IgD-negative memory B cell (primary cell): ENCODE measurements around the gene ERMARD. TPM values are rescaled to one million over a fixed set of nuclear protein-coding genes. Genes with fewer than 3 reads are reported as not detected.

ENCODE experiments used
- H3K27ac Mint-ChIP-seq, 3 donors: one replicate each; pipeline ENCODE4 v1.8.0; 2020 to 2022; ENCODE audit warnings: mild to moderate bottlenecking in 3 of 3, mixed read lengths in 3 of 3, moderate library complexity in 1 of 3
- H3K27me3 Mint-ChIP-seq: one replicate; pipeline ENCODE4 v1.8.0; 2021; ENCODE audit warnings: mixed read lengths
- H3K36me3 Mint-ChIP-seq: one replicate; pipeline ENCODE4 v1.8.0; 2020; ENCODE audit warnings: mild to moderate bottlenecking, mixed read lengths
- H3K4me1 Mint-ChIP-seq, 3 donors: one replicate each; pipeline ENCODE4 v1.8.0; 2020 to 2022; ENCODE audit warnings: mixed read lengths in 3 of 3, mild to moderate bottlenecking in 1 of 3
- H3K4me3 Mint-ChIP-seq, 4 donors: one replicate each; pipeline ENCODE4 v1.8.0; 2020 to 2022; ENCODE audit warnings: mild to moderate bottlenecking in 4 of 4, mixed read lengths in 4 of 4, moderate library complexity in 3 of 4
- H3K9me3 Mint-ChIP-seq, 3 donors: one replicate each; pipeline ENCODE4 v1.8.0; 2020 to 2021; ENCODE audit warnings: mixed read lengths in 3 of 3, mild to moderate bottlenecking in 1 of 3
- polyA plus RNA-seq: library from polyadenylated mRNA; unstranded; fragments of 300-500 nt; fragmentation: Illumina TruSeq; gene quantifications from one replicate; pipeline ENCODE4 v1.2.3, GENCODE V29; 2021

Gene ERMARD
- polyA plus RNA-seq, 1 donor from 2014 or later: 9.0 TPM

GRCh38 chr6:169799474-169799926 is 48.1 kb downstream of the ERMARD start:
- peaks cover 0 to 2% (median 0%) of the 10 kb centered on the region in 3 donors for H3K9me3 Mint-ChIP-seq
- no peaks in the 10 kb centered on the region for H3K36me3 Mint-ChIP-seq
- peaks cover 11 to 14% (median 13%) of the 10 kb centered on the region in 3 donors for H3K4me1 Mint-ChIP-seq
- no peak overlapping the region for H3K4me3 Mint-ChIP-seq
- no peak overlapping the region for H3K27ac Mint-ChIP-seq
- peaks cover 15% of the 10 kb centered on the region for H3K27me3 Mint-ChIP-seq

- Mint-ChIP-seq H3K27me3 (peaks cover 15% of the 10 kb centered on the region), H3K4me1 (peaks cover 11 to 15% (median 15%) of the 10 kb centered on the region in 3 donors), H3K27ac (no peak overlapping the region), H3K9me3 (peaks cover 0 to 2% (median 0%) of the 10 kb centered on the region in 3 donors), H3K36me3 (no peaks in the 10 kb centered on the region), H3K4me3 (no peak overlapping the region)
Measured at GRCh38 chr6:169800116-169800667, 48.8 kb downstream of the ERMARD start.

GRCh38 chr6:169800668-169801395 is 49.4 kb downstream of the ERMARD start:
- H3K27me3 Mint-ChIP-seq: peaks cover 16% of the 10 kb centered on the region
- H3K36me3 Mint-ChIP-seq: no peaks in the 10 kb centered on the region
- peaks cover 0 to 2% (median 0%) of the 10 kb centered on the region in 3 donors for H3K9me3 Mint-ChIP-seq
- no peak overlapping the region for H3K27ac Mint-ChIP-seq
- H3K4me3 Mint-ChIP-seq: no peak overlapping the region
- peaks cover 11 to 21% (median 15%) of the 10 kb centered on the region in 3 donors for H3K4me1 Mint-ChIP-seq

- Mint-ChIP-seq H3K27ac (no peak overlapping the region), H3K27me3 (peaks cover 20% of the 10 kb centered on the region), H3K4me3 (no peak overlapping the region), H3K36me3 (no peaks in the 10 kb centered on the region), H3K4me1 (peaks cover 11 to 23% (median 15%) of the 10 kb centered on the region in 3 donors), H3K9me3 (no peaks in the 10 kb centered on the region)
Measured at GRCh38 chr6:169801396-169802160, 50.2 kb downstream of the ERMARD start.

DNA sequence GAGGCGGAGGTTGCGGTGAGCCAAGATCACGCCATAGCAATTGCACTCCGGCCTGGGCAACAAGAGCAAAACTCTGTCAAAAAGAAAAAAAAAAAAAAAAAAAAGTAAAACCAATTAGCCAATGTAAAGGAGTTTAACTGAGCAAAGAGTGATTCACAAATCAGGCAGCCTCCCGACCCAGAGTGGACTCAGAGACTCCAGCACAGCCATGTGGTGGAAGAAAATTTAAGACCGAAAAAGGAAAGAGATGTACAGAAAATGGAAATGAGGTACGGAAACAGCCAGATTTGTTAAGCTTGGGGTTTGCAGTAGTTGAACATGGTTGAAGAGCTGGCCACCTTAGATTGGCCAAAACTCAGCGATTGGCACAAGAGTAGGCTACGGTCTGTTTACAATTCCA is 51.4 kb downstream of the ERMARD start:
- peaks cover 22% of the 10 kb centered on the region for H3K27me3 Mint-ChIP-seq
- no peak overlapping the region for H3K4me3 Mint-ChIP-seq
- H3K36me3 Mint-ChIP-seq: no peaks in the 10 kb centered on the region

DNA sequence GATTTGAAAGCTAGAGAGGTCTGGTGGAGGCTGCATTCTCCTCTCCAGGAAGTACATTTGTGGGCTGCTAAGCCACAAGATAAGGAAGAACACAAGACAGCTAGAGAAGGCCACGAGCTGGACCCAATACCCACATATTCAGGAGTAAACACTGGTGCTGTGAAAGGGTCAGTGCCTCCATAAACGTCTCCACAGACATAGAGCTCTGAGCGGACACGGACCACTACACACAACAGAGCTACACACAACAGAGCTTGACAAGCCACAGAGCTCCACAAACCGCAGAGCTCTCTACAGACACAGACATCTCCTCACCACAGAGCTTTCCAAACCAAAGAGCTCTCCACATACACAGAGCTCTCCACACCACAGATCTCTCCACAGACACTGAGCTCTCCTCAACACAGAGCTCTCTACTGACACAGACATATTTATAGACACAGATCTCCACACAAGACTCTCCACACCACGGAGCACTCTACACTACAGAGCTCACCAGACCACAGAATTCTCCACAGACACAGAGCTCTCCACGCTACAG is 51.9 kb downstream of the ERMARD start:
- H3K27me3 Mint-ChIP-seq: peaks cover 22% of the 10 kb centered on the region
- H3K4me1 Mint-ChIP-seq: peaks cover 11 to 23% (median 15%) of the 10 kb centered on the region in 3 donors

More for the DNA sequence above, 51.4 kb downstream of the ERMARD start:
- H3K9me3 Mint-ChIP-seq: no peaks in the 10 kb centered on the region
- H3K4me1 Mint-ChIP-seq: peaks cover 11 to 23% (median 15%) of the 10 kb centered on the region in 3 donors
- H3K27ac Mint-ChIP-seq: no peak overlapping the region

GRCh38 chr6:169803816-169804340 is 52.5 kb downstream of the ERMARD start:
- Mint-ChIP-seq H3K36me3 (no peaks in the 10 kb centered on the region), H3K4me3 (peak overlapping the region in 1 of 4 donors; percentile 39), H3K27me3 (peaks cover 21% of the 10 kb centered on the region), H3K4me1 (peaks cover 11 to 23% (median 15%) of the 10 kb centered on the region in 3 donors), H3K27ac (no peak overlapping the region), H3K9me3 (no peaks in the 10 kb centered on the region)

More for the DNA sequence above, 51.9 kb downstream of the ERMARD start:
- no peak overlapping the region for H3K27ac Mint-ChIP-seq
- H3K4me3 Mint-ChIP-seq: peak overlapping the region in 1 of 4 donors; percentile 39
- no peaks in the 10 kb centered on the region for H3K36me3 Mint-ChIP-seq
- no peaks in the 10 kb centered on the region for H3K9me3 Mint-ChIP-seq

- Mint-ChIP-seq H3K27ac (no peak overlapping the region), H3K4me1 (peaks cover 11 to 23% (median 15%) of the 10 kb centered on the region in 3 donors), H3K36me3 (no peaks in the 10 kb centered on the region), H3K27me3 (peaks cover 21% of the 10 kb centered on the region), H3K9me3 (no peaks in the 10 kb centered on the region), H3K4me3 (no peak overlapping the region)
Measured at GRCh38 chr6:169804427-169804826, 53.0 kb downstream of the ERMARD start.

GRCh38 chr6:169805242-169805838 is 53.9 kb downstream of the ERMARD start:
- Mint-ChIP-seq H3K9me3 (no peaks in the 10 kb centered on the region), H3K27ac (no peak overlapping the region), H3K27me3 (peaks cover 16% of the 10 kb centered on the region), H3K4me3 (peak overlapping the region in 1 of 4 donors; percentile 14), H3K36me3 (no peaks in the 10 kb centered on the region), H3K4me1 (peaks cover 11 to 26% (median 15%) of the 10 kb centered on the region in 3 donors)

- Mint-ChIP-seq H3K4me3 (peak overlapping the region in 1 of 4 donors; percentile 10), H3K4me1 (peaks cover 11 to 26% (median 15%) of the 10 kb centered on the region in 3 donors), H3K27me3 (peaks cover 14% of the 10 kb centered on the region), H3K36me3 (no peaks in the 10 kb centered on the region), H3K27ac (peak overlapping the region in 1 of 3 donors; percentile 24), H3K9me3 (no peaks in the 10 kb centered on the region)
Measured at GRCh38 chr6:169806701-169807100, 55.3 kb downstream of the ERMARD start.

GRCh38 chr6:169807229-169807628 is 55.8 kb downstream of the ERMARD start:
- Mint-ChIP-seq H3K9me3 (no peaks in the 10 kb centered on the region), H3K4me1 (peaks cover 11 to 26% (median 15%) of the 10 kb centered on the region in 3 donors), H3K4me3 (no peak overlapping the region), H3K27ac (no peak overlapping the region), H3K36me3 (no peaks in the 10 kb centered on the region), H3K27me3 (peaks cover 13% of the 10 kb centered on the region)

DNA sequence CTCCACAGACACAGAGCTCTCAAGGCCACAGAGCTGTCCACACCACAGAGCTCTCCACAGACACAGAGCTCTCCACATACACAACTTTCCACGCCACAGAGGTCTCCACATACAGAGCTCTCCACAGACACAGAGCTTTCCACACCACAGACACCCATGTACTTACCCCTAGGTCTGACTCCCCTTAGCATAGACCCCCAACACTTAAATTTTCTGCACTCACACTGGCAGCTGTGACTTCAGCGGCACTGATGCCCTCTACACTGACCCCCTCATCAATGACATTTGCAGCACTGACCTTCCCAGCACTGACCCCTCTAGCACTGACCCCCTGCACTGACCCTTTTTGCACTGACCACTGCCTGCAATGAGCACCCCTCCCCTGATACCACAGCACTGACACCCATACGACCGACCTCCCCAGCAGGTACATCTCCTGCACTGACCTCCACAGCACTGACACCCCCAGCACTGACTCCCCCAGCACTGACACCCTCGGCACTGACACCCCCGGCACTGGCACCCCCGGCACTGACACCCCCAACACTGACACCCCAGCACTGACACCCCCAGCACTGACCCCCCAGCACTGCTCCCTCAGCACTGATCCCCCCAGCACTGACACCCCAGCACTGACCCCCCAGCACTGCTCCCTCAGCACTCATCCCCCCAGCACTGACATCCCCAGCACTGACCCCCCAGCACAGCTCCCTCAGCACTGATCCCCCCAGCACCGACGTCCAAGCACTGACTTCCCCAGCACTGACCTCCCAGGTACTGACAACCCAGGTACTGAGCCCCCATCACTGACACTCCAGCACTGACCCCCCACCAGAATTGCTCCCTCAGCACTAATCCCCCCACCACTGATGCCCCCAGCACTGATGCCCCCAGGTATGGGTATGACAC is 56.5 kb downstream of the ERMARD start:
- peaks cover 14% of the 10 kb centered on the region for H3K27me3 Mint-ChIP-seq
- no peak overlapping the region for H3K27ac Mint-ChIP-seq
- H3K9me3 Mint-ChIP-seq: no peaks in the 10 kb centered on the region
- H3K4me3 Mint-ChIP-seq: no peak overlapping the region
- H3K36me3 Mint-ChIP-seq: no peaks in the 10 kb centered on the region
- H3K4me1 Mint-ChIP-seq: peaks cover 11 to 25% (median 15%) of the 10 kb centered on the region in 3 donors

GRCh38 chr6:169808608-169808967 is 57.2 kb downstream of the ERMARD start:
- Mint-ChIP-seq H3K27ac (no peak overlapping the region), H3K4me3 (no peak overlapping the region), H3K36me3 (peaks cover 4% of the 10 kb centered on the region), H3K27me3 (peaks cover 17% of the 10 kb centered on the region), H3K9me3 (peaks cover 0 to 3% (median 0%) of the 10 kb centered on the region in 3 donors), H3K4me1 (peaks cover 6 to 18% (median 11%) of the 10 kb centered on the region in 3 donors)
